Neural cell (in vitro differentiated cells): ENCODE results near the gene CEP162. TPM values are rescaled to one million over a fixed set of nuclear protein-coding genes. Genes with fewer than 3 reads are reported as not detected.

Experiments
- H2AFZ ChIP-seq: fragments of 200-600, 300-800 bp; sonication (generic), shearing (Covaris generic); 2 replicates; pipeline ENCODE4 v1.6.0; 2014; ENCODE audit warnings: low read depth, mild to moderate bottlenecking, antibody characterized with exemption, low read length, moderate library complexity
- H3F3A ChIP-seq: fragments of 200-600 bp; shearing (Covaris generic); 2 replicates; pipeline ENCODE4 v1.6.1; 2016; ENCODE audit warnings: mild to moderate bottlenecking, moderate library complexity, mixed read lengths, antibody characterized with exemption, low read length; ENCODE audit not compliant: insufficient read depth, poor library complexity, severe bottlenecking
- H3K27ac ChIP-seq: fragments of 200-600, 300-800 bp; sonication (generic), shearing (Covaris generic); 2 replicates; pipeline ENCODE4 v1.5.1; 2014; ENCODE audit warnings: mild to moderate bottlenecking, low read length, moderate library complexity
- H3K27me3 ChIP-seq: fragments of 300-800, 200-600 bp; sonication (generic), shearing (Covaris generic); 2 replicates; pipeline ENCODE4 v1.6.0; 2014; ENCODE audit warnings: mild to moderate bottlenecking, low read depth, low read length, moderate library complexity; ENCODE audit not compliant: insufficient read depth
- H3K36me3 ChIP-seq: fragments of 300-800, 200-600 bp; sonication (generic), shearing (Covaris generic); 2 replicates; pipeline ENCODE4 v1.5.1; 2014; ENCODE audit warnings: mild to moderate bottlenecking, antibody characterized with exemption, low read length, moderate library complexity; ENCODE audit not compliant: insufficient read depth
- H3K4me2 ChIP-seq: fragments of 300-800, 200-600 bp; sonication (generic), shearing (Covaris generic); 2 replicates; pipeline ENCODE4 v1.6.0; 2014; ENCODE audit warnings: mild to moderate bottlenecking, low read length
- H3K4me3 ChIP-seq: fragments of 300-800, 200-600 bp; sonication (generic), shearing (Covaris generic); 2 replicates; pipeline ENCODE4 v1.5.1; 2014; ENCODE audit warnings: mild to moderate bottlenecking, low read length, moderate library complexity
- H3K79me2 ChIP-seq: fragments of 200-600 bp; shearing (Covaris generic); replicated peaks from 2 replicates; pipeline ENCODE4 v1.6.0; 2014; ENCODE audit warnings: mild to moderate bottlenecking, low read length, moderate library complexity; ENCODE audit not compliant: insufficient read depth
- H3K9ac ChIP-seq: fragments of 300-800, 200-600 bp; sonication (generic), shearing (Covaris generic); 2 replicates; pipeline ENCODE4 v1.6.1; 2016; ENCODE audit warnings: mild to moderate bottlenecking, low read length, mixed read lengths
- H3K9me2 ChIP-seq: fragments of 200-600 bp; shearing (Covaris generic); 2 replicates; pipeline ENCODE4 v1.6.1; 2016; ENCODE audit warnings: mild to moderate bottlenecking, low read length, mixed read lengths; ENCODE audit not compliant: insufficient read depth
- H3K9me3 ChIP-seq: fragments of 200-600, 300-800 bp; sonication (generic), shearing (Covaris generic); 2 replicates; pipeline ENCODE4 v1.6.1; 2016; ENCODE audit warnings: mild to moderate bottlenecking, mixed run types, low read length, moderate library complexity, mixed read lengths
- H4K20me1 ChIP-seq: fragments of 200-600 bp; shearing (Covaris generic); 2 replicates; pipeline ENCODE4 v1.6.1; 2016; ENCODE audit warnings: mild to moderate bottlenecking, mixed run types; ENCODE audit not compliant: insufficient read depth
- CTCF ChIP-seq: fragments of 450-650 bp; IDR thresholded peaks from 2 replicates; pipeline ENCODE4 v1.5.1; 2014; ENCODE audit warnings: antibody characterized with exemption, mild to moderate bottlenecking, moderate library complexity; ENCODE audit not compliant: poor library complexity, severe bottlenecking
- EP300 ChIP-seq: fragments of 450-650 bp; conservative IDR thresholded peaks from 2 replicates; pipeline ENCODE4 v1.6.1; 2014; ENCODE audit warnings: antibody characterized with exemption, mild to moderate bottlenecking, moderate library complexity; ENCODE audit not compliant: poor library complexity, severe bottlenecking
- EZH2 ChIP-seq: fragments of 200-600, 300-800 bp; shearing (Covaris generic), sonication (generic); IDR thresholded peaks from 2 replicates; pipeline ENCODE4 v1.6.1; 2014; ENCODE audit warnings: antibody characterized with exemption, low read length, borderline replicate concordance, mild to moderate bottlenecking; ENCODE audit not compliant: insufficient read depth, poor library complexity, severe bottlenecking
- MXI1 ChIP-seq: fragments of 450-650 bp; conservative IDR thresholded peaks from 2 replicates; pipeline ENCODE4 v1.6.1; 2014; ENCODE audit warnings: antibody characterized with exemption, mild to moderate bottlenecking; ENCODE audit not compliant: poor library complexity, severe bottlenecking
- POLR2AphosphoS5 ChIP-seq: IDR thresholded peaks from 2 replicates; pipeline ENCODE4 v1.6.1; 2012
- RAD21 ChIP-seq: fragments of 450-650 bp; conservative IDR thresholded peaks from 2 replicates; pipeline ENCODE4 v1.6.1; 2014; ENCODE audit warnings: antibody characterized with exemption, mild to moderate bottlenecking, moderate library complexity
- REST ChIP-seq: IDR thresholded peaks from 2 replicates; pipeline ENCODE4 v1.6.1; 2012; ENCODE audit warnings: borderline replicate concordance
- SMC3 ChIP-seq: fragments of 450-650 bp; conservative IDR thresholded peaks from 2 replicates; pipeline ENCODE4 v1.6.1; 2014; ENCODE audit warnings: antibody characterized with exemption, mild to moderate bottlenecking, moderate library complexity; ENCODE audit not compliant: poor library complexity
- TAF1 ChIP-seq: IDR thresholded peaks from 2 replicates; pipeline ENCODE4 v1.6.1; 2012; ENCODE audit warnings: low read depth
- polyA plus RNA-seq: library from polyadenylated mRNA; depleted of rRNA; stranded (reverse); fragments of >200 nt; gene quantifications from 2 replicates; pipeline ENCODE4 v1.2.3, GENCODE V29; 2014

Gene CEP162
- polyA plus RNA-seq, 1 donor from 2014 or later: 19.3 TPM

- Histone ChIP-seq H3F3A (no peaks in the 10 kb centered on the region), H3K9me2 (no peaks in the 10 kb centered on the region), H3K27ac (no peak overlapping the region), H3K9me3 (no peaks in the 10 kb centered on the region), H3K9ac (no peak overlapping the region), H3K4me3 (no peak overlapping the region), H3K79me2 (no peaks in the 10 kb centered on the region), H3K27me3 (no peaks in the 10 kb centered on the region), H3K36me3 (no peaks in the 10 kb centered on the region), H4K20me1 (no peaks in the 10 kb centered on the region), H2AFZ (no peak overlapping the region), H3K4me2 (no peak overlapping the region)
- TF ChIP-seq CTCF (no peak), TAF1 (no peak), EP300 (no peak)
Measured at GRCh38 chr6:84089552-84089951, 137.9 kb downstream of the CEP162 start.

- Histone ChIP-seq H3K79me2 (no peaks in the 10 kb centered on the region), H3K27ac (no peak overlapping the region), H3K36me3 (no peaks in the 10 kb centered on the region), H3K9me2 (no peaks in the 10 kb centered on the region), H2AFZ (no peak overlapping the region), H3F3A (no peaks in the 10 kb centered on the region), H3K4me3 (no peak overlapping the region), H3K9me3 (no peaks in the 10 kb centered on the region), H3K9ac (no peak overlapping the region), H3K27me3 (no peaks in the 10 kb centered on the region), H3K4me2 (no peak overlapping the region), H4K20me1 (no peaks in the 10 kb centered on the region)
- no peak for TF ChIP-seq TAF1
- TF ChIP-seq MXI1: no peak
- TF ChIP-seq POLR2AphosphoS5: no peak
- TF ChIP-seq EZH2: no peak
- TF ChIP-seq REST: no peak
- TF ChIP-seq EP300: no peak
- TF ChIP-seq RAD21: no peak
- TF ChIP-seq CTCF: no peak
- TF ChIP-seq SMC3: no peak
Measured at GRCh38 chr6:84089081-84089480, 138.4 kb downstream of the CEP162 start.
